NT2/D1 (cell line): ENCODE results near the gene PROM1.

Source experiments
- DNase-seq: peaks from one replicate; pipeline ENCODE4 v3.0.0-alpha.2; 2011; ENCODE audit warnings: low read depth, low spot score
- H3K27me3 ChIP-seq: 2 replicates; pipeline ENCODE4 v1.6.0; 2011; ENCODE audit warnings: mild to moderate bottlenecking; ENCODE audit not compliant: insufficient read length, insufficient read depth
- H3K36me3 ChIP-seq: 2 replicates; pipeline ENCODE4 v1.6.1; 2011; ENCODE audit warnings: mild to moderate bottlenecking, low read length, mixed read lengths; ENCODE audit not compliant: insufficient read depth, insufficient read length
- H3K4me1 ChIP-seq: 2 replicates; pipeline ENCODE4 v1.5.1; 2011; ENCODE audit not compliant: insufficient read depth, insufficient read length
- H3K4me3 ChIP-seq: 2 replicates; pipeline ENCODE4 v1.5.1; 2011; ENCODE audit warnings: low read depth; ENCODE audit not compliant: insufficient read length
- H3K9ac ChIP-seq: 2 replicates; pipeline ENCODE4 v1.6.0; 2011; ENCODE audit warnings: low read depth; ENCODE audit not compliant: insufficient read length
- H3K9me3 ChIP-seq: 2 replicates; pipeline ENCODE4 v1.5.1; 2011; ENCODE audit warnings: mild to moderate bottlenecking, low read length; ENCODE audit not compliant: insufficient read depth
- SUZ12 ChIP-seq: IDR thresholded peaks from 2 replicates; pipeline ENCODE4 v1.6.1; 2011; ENCODE audit not compliant: insufficient read length, insufficient read depth; ENCODE audit errors: extremely low read depth
- YY1 ChIP-seq: IDR thresholded peaks from 2 replicates; pipeline ENCODE4 v1.6.1; 2011; ENCODE audit not compliant: insufficient read length, insufficient read depth
- ZNF274 ChIP-seq: IDR thresholded peaks from 2 replicates; pipeline ENCODE4 v1.6.1; 2011; ENCODE audit warnings: mild to moderate bottlenecking, low read depth, low read length

Gene PROM1

GRCh38 chr4:16026160-16026761 is 57.6 kb downstream of the PROM1 start:
- Histone ChIP-seq H3K9ac (no peak overlapping the region), H3K9me3 (no peaks in the 10 kb centered on the region), H3K27me3 (no peaks in the 10 kb centered on the region), H3K4me3 (no peak overlapping the region), H3K36me3 (peaks cover 28% of the 10 kb centered on the region), H3K4me1 (no peaks in the 10 kb centered on the region)
- TF ChIP-seq YY1, result no peak
- no peak for TF ChIP-seq ZNF274
- TF ChIP-seq SUZ12, result no peak
- DNase-seq, result no peak

GRCh38 chr4:16025268-16025667 is 58.6 kb downstream of the PROM1 start:
- no peak overlapping the region for H3K9ac ChIP-seq
- no peak for DNase-seq
- no peaks in the 10 kb centered on the region for H3K4me1 ChIP-seq
- no peaks in the 10 kb centered on the region for H3K27me3 ChIP-seq
- TF ChIP-seq SUZ12 (no peak), YY1 (no peak)
- H3K36me3 ChIP-seq, result peaks cover 28% of the 10 kb centered on the region
- no peak overlapping the region for H3K4me3 ChIP-seq
- H3K9me3 ChIP-seq, result no peaks in the 10 kb centered on the region

- H3K9ac ChIP-seq, result no peak overlapping the region
- TF ChIP-seq YY1 (no peak), ZNF274 (no peak), SUZ12 (no peak)
- no peaks in the 10 kb centered on the region for H3K9me3 ChIP-seq
Measured at GRCh38 chr4:16023776-16024408, 59.9 kb downstream of the PROM1 start.

GRCh38 chr4:16021804-16022560 is 61.8 kb downstream of the PROM1 start:
- Histone ChIP-seq H3K27me3 (no peaks in the 10 kb centered on the region), H3K4me1 (no peaks in the 10 kb centered on the region), H3K9me3 (no peaks in the 10 kb centered on the region), H3K36me3 (peaks cover 39% of the 10 kb centered on the region), H3K4me3 (no peak overlapping the region), H3K9ac (no peak overlapping the region)
- TF ChIP-seq YY1, result no peak
- TF ChIP-seq SUZ12, result no peak
- TF ChIP-seq ZNF274, result no peak
- no peak for DNase-seq

More at GRCh38 chr4:16023776-16024408, 59.9 kb downstream of the PROM1 start:
- H3K4me1 ChIP-seq, result no peaks in the 10 kb centered on the region
- no peak overlapping the region for H3K4me3 ChIP-seq
- peaks cover 33% of the 10 kb centered on the region for H3K36me3 ChIP-seq
- DNase-seq, result no peak
- no peaks in the 10 kb centered on the region for H3K27me3 ChIP-seq

GRCh38 chr4:16019649-16020048 is 64.2 kb downstream of the PROM1 start:
- Histone ChIP-seq H3K4me3 (no peak overlapping the region), H3K4me1 (no peaks in the 10 kb centered on the region), H3K9ac (no peak overlapping the region), H3K9me3 (no peaks in the 10 kb centered on the region), H3K27me3 (no peaks in the 10 kb centered on the region), H3K36me3 (peaks cover 40% of the 10 kb centered on the region)
- no peak for DNase-seq
- no peak for TF ChIP-seq YY1
- no peak for TF ChIP-seq ZNF274
- TF ChIP-seq SUZ12, result no peak

- no peak for DNase-seq
- Histone ChIP-seq H3K9me3 (no peaks in the 10 kb centered on the region), H3K4me1 (no peaks in the 10 kb centered on the region), H3K9ac (no peak overlapping the region), H3K27me3 (no peaks in the 10 kb centered on the region), H3K36me3 (peaks cover 45% of the 10 kb centered on the region), H3K4me3 (no peak overlapping the region)
- TF ChIP-seq ZNF274 (no peak), SUZ12 (no peak), YY1 (no peak)
Measured at GRCh38 chr4:16018841-16019240, 65.0 kb downstream of the PROM1 start.

- Histone ChIP-seq H3K27me3 (no peaks in the 10 kb centered on the region), H3K9ac (no peak overlapping the region), H3K9me3 (no peaks in the 10 kb centered on the region), H3K36me3 (peaks cover 38% of the 10 kb centered on the region), H3K4me3 (no peak overlapping the region), H3K4me1 (no peaks in the 10 kb centered on the region)
- no peak for TF ChIP-seq SUZ12
- no peak for TF ChIP-seq ZNF274
- no peak for TF ChIP-seq YY1
- no peak for DNase-seq
Measured at GRCh38 chr4:16018061-16018676, 65.7 kb downstream of the PROM1 start.
